G401 (cell line): ENCODE data around the gene MAPK8. TPM values are rescaled to one million over a fixed set of nuclear protein-coding genes. Genes with fewer than 3 reads are reported as not detected.

Experiments
- DNase-seq: peaks from one replicate; pipeline ENCODE4 v3.0.0-alpha.2; 2015; ENCODE audit warnings: low spot score
- in situ Hi-C: cut with HindIII; loops from 2 replicates; pipeline ENCODE4 v1.10.0; 2016; ENCODE audit warnings: low sequenced_read_pairs, mixed read lengths
- total RNA-seq: library from RNA; depleted of rRNA; stranded (reverse); fragments of >200 nt; shearing (Covaris generic); gene quantifications from 2 replicates; pipeline ENCODE4 v1.2.3, GENCODE V29; 2014

Gene MAPK8
- total RNA-seq, 1 experiment from 2014 or later: 64.1 TPM

GRCh38 chr10:48439031-48439430 lies 132.6 kb downstream of the MAPK8 start:
- DNase-seq: no peak
- in situ Hi-C loops: no loop called here

DNA sequence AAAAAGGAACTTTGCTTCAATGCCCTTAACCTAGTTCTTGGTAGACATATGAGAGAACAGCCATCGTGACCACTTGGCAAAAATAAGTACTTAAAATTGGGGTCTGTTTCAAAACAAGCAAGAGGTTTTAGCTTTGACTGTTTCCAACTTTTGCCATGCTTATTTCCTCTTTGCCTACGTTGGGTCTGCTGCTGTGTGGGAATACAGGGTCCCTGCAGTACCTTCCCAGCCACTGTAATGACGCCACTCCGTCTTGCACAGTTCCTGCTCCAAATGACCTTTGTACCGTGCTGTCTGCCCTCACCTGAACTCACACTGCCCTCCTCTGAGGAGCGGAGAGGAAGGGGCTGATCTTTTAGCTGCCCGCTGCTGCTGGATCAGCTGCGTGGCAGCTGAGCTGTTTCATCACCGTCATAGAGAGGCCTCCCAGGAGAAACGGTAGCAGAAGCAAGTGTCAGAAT lies 133.1 kb downstream of the MAPK8 start:
- in situ Hi-C loops: no loop called here
- DNase-seq: no peak

DNA sequence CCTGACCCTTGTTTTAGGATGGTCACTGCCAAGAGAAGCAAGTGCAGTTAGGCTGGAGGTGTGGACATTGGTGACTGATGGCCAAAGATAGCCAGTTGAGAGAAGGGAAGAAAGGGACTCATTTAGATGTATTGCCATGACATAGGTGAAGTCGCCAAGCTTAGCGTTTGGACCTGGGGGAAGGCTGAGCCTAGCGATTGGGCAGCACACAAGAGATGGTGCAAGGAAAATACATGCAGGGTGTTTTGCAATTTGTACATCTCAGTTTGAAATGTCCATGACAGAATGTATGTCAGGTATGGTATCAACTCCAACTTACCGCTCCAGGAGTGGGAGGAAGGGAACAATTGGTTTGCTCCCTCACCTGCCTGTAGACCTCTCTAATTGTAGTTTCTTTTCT lies 134.3 kb downstream of the MAPK8 start:
- no peak for DNase-seq
- in situ Hi-C loops: no loop called here

GRCh38 chr10:48442090-48442808 lies 135.8 kb downstream of the MAPK8 start:
- in situ Hi-C loops: no loop called here
- DNase-seq: no peak

- in situ Hi-C loops: no loop called here
- DNase-seq: no peak
Measured at GRCh38 chr10:48442809-48443177, 136.3 kb downstream of the MAPK8 start.

DNA sequence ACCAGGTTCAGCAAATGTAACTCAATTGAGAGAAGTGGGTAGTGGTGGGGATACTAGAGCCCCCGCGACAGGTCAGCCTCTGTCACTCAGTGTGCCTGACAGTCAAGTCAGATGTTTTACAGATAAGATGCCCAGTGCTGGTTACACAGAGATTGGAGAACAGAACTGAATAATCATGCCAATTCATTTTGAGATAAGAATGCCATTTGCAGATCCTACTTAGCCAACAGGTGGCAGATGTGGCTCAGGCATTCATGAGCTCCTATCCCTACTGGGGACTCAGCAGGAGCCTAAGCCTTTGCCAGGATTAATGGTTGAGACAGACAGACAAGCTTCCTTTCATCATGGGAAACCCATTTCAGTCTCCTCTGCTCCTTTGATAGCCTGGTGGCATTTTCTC lies 137.8 kb downstream of the MAPK8 start:
- DNase-seq: peak; percentile 18
- in situ Hi-C loops: no loop called here

- in situ Hi-C loops: no loop called here
- DNase-seq: no peak
Measured at GRCh38 chr10:48444861-48445841, 138.7 kb downstream of the MAPK8 start.

GRCh38 chr10:48445932-48446331 lies 139.5 kb downstream of the MAPK8 start:
- in situ Hi-C loops: no loop called here

DNA sequence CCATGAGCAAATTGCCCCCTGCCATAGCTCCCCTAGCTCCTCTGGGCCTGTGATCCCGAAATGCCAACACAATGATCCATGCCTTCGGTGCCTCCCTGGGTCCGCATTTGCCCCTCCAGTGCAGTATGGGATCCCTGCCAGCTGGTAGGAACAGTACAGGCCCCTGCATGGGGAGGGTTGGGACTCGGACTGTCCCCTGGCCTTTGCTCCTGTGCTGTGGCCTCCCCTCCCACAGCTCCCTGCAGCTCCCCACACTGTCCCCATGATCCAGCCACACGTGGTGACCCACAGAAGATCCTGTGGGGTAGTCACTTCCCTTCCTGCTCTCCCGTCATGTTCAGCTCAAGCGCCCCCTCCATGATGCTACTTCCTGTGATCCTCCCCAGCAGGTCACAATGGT lies 140.3 kb downstream of the MAPK8 start:
- in situ Hi-C loops: no loop called here
- no peak for DNase-seq

More at GRCh38 chr10:48445932-48446331, 139.5 kb downstream of the MAPK8 start:
- DNase-seq: no peak

DNA sequence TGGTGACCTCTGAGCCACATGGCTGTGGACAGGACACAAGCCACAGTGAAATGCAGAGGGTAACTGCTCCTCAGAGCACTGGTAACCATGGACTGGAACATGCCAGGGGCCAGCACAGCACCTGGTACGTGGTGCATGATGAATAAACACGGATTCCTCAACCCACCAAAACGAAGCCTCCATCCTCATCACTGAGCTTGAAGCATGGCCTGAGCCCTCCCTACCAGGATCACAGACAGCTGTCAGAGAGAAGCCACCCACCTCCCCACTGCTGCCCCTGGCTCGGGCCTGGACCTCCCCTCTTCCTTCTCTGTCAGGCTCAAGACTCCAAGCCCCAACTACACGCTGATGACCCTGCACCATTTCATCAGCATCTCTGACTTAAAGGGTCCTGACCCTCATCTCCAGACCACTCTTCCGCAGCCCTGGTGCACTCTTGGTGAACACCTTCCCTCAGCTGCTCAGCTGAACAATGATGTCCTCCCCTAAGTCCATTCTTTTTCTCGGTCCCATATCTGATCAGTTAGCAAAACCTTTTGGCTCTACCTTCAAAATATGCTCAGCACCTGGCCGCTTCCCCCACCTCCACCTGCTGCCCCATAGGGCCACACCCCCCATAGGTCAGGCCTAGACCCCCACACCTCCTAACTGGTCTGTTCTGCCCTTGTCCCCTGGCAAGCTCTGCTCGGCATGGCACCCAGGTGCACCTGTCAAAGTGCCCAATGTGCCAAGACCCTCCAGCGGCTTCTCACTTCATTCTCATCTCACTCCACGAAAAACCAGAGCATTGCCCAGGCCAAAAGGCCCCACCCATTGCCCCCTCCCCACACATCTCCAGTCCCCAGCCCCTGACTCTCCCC lies 141.1 kb downstream of the MAPK8 start:
- no peak for DNase-seq

DNA sequence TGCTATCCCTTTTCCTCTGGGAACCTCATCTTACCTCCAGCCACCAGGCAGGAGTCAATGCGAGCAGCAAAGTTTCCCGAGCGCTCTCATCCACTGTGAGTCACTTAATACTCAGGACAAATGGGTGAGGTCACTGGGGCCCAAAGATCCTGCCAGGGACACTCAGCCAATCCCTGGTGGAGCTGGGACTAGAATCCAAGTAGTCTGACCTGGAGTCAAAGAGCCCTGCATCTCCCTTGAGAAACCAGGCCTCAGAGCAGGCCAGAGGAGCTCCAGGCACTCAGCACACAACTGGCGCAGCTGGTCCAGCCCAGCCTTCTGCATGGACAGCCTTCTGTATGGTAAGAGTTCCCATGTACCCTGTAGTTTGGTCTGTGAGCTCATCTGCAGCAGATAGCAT lies 142.3 kb downstream of the MAPK8 start:
- in situ Hi-C loops: no loop called here
- no peak for DNase-seq

More for the DNA sequence above, 141.1 kb downstream of the MAPK8 start:
- in situ Hi-C loops: no loop called here

DNA sequence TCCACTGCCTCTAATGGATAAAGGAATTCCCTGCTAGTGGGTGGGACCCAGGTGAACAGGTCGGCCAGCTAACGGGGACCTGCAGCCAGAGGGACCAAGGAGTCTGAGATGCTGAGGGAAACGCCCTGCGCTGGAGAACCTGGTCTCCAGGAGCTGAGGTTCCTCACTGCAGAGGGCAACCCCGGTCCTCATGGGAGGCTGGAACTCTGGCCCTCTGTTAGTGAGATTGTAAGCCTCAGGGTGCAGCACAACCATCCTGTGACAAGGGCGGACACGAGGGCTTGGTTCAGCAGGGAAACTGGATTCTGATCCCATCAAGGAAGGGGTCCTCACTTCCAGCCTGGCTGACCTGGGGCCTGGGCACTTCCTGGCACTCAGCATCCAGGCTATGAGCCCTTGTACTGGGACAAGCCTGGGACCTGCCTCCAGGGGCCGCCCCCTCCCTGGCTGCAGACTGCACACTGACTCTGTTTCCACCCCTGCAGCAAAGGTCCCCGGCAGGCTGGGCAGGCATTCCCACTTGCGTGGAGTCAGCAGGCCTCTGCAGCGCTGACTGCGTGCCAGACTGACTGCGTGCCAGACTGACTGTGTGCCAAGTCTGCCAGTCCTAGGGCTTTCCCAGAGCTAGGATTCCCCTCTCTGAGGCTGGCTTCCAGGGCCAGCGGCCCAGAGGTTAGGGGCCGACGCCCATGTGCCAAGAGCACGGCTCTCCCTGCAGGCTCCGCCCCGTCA lies 143.2 kb downstream of the MAPK8 start:
- DNase-seq: peak; percentile 65
- in situ Hi-C loops: no loop called here

DNA sequence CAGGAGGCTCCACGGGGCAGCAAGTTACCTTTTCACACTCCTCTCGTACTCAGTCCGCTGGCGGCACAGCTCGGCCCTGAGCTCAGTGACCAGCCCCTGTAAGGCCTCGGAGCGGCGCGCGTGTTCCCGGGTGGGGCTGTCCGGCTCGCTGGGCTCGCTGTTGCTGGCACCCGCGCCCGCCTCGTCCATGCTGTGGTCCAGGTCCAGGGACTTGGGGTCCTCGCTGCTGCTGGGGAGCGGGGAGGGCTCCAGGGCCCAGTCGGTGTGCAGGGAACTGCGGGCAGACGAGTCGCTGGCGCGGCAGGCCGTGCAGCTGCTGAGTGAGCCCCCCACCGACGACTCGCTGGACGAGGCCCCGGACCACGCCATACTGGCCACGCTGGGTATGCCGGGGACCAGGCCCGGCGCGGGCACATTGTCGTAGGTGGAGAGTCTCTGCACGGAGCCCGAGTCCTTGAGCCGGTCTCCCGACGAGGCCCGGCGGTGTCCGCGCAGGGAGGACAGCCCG lies 143.8 kb downstream of the MAPK8 start:
- in situ Hi-C loops: no loop called here
- no peak for DNase-seq

DNA sequence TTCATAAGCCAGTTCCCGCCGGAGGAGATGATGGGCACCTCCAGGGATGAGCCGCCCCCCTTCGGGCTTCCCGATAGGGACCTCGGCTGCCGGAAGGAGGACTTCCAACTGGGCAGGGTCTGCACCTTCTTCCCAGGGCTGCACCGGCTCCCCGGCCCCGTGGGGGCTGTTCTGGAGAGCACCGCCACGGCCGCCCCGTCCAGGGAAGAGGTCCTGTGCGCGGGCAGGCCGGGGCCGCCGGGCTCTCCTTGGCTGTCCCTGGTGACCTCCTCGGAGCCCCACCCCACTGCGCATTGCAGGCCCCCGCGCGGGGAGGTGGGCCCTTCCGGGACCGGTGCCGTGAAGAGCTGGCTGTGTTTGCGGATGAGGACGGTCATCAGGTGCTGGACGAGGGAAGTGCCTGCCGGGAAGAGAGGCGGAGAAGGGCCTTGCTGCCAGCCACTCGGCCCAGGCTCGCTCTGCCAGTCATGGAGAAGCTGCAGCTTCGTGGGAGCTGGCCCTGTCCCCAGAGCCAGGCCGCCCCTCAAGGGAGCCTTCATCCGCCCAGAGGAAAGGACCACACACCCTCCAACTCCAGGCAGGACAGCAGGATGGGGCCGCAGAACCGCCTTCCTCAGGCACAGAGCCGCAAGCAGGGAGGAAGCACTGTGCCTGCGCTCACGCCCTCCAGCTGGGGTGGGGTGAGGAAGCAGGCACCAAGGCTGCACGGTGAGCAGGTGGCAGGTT lies 144.4 kb downstream of the MAPK8 start:
- DNase-seq: no peak
- in situ Hi-C loops: no loop called here

DNA sequence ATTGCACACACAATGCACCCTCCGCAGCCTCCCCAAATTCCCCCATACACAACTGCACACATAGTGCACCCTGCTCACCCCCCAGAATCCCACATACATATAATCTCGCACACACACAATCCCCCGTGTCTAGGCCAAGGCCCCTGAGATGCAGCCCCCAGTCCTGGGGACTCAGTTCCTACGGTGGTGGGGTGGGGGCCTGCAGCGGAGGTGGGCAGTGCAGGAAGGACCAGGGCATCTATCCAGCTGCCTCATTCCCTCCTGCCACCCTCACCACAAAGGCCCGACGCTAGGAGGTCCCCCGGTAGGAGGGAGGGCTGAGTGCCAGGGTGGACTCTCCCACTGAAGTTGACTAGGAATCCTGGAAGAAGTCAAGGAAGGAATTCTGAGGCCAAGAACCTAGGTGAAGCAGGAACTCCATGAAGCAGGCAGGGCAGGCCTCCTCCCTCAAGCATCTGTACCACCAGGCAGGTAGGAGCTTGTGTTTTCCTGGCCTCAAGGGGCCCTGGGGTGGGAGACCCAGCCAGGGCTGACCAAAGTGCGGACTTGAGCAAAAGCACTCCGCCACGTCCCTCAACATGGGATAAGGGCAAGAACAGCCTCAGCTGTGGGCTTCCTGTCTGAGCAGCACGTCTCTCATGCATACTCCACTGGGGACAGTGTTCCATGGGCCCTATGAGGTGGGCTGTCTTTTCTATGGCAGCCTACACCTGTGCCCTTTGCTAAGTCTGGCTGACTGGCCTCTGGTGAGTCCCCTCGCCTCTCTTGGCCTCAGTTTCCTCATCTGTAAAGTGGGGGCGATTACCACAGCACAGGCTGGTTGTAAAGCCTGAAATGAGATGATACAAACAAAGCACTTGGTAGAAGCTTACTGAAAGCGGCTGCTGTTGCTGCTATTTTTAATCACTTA lies 145.7 kb downstream of the MAPK8 start:
- in situ Hi-C loops: no loop called here
- no peak for DNase-seq

DNA sequence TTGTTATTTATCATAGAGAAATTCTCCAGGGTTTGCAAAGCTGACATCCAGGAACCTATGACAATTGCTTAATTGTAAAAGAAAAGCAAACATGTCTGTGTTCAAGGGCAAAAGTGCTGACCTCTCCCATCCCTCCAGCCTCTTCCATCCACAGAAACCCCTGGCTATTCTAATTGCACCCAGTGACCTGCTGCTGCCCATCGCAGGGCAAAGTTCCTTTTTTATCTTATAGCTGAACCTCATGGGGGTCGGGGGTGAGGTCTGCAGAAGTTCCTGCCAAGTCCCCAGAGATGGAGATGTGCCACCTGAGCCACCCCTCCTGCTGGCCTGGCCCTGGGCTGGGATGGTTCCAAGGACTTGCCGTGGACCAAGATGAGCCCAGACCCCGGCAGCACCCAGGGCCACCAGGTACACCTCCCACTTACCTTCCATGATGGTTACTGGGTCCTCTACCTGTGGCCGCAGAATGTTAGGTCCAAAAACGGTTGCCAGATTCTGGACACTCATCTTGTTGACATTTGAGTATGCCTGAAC lies 146.5 kb downstream of the MAPK8 start:
- no peak for DNase-seq
- in situ Hi-C loops: no loop called here
